Measurements from ENCODE around the gene RAPGEF6.
"Not testable (repeated sequence)": the region's sequence is repeated elsewhere in the genome, so short reads cannot be mapped to it uniquely, and the experiment has no call there.

The RAPGEF6 gene

GRCh38 chr5:131417240-131417869 is 217.7 kb downstream of the RAPGEF6 start:
- peak; percentile 75 for DNase-seq

- no peak for DNase-seq
Observed at GRCh38 chr5:131416729-131417128, 218.3 kb downstream of the RAPGEF6 start.

DNA sequence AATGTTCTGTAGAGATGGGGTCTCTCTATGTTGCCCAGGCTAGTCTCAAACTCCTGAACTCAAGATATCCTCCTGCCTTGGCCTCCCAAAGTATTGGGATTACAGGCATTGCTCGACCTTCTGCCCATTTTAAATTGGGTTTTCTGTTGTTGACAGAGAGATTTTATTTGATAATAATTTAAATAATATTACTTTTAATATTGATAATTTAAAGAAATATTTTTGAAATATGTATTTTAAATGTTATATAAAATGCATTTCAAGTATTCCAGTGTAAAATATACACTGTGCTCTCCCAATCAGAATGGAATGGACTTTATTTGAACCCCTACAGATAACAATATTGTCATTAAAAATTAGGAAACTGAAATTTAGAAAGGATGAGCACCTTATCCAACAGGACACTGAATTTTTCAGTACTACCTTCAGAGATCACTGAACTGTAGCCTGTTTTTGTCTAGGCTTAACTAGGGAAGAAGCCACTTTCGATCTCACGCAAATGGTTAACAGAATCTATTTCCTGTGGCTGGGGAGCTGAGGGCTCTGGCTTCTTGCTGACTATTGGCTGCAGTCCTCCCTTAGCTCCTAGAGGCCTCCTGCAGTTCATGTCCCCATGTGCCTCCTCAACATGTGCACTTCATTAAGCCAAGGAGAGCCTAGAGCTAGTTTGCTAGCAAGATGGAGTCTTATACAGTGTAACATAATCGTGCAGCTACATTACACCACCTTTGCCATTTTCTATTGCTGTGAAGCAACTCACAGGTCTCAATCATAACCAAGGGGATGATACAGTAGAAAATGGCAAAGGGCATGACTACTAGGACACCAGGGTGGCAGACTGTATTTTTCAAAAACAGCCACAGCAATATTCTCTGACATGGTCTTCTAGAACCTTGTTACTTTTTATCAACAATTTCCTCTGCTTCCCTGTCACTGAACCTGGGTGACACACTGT is 221.1 kb downstream of the RAPGEF6 start:
- no peak for DNase-seq

GRCh38 chr5:131406975-131407638 is 227.9 kb downstream of the RAPGEF6 start:
- no peak for DNase-seq

DNA sequence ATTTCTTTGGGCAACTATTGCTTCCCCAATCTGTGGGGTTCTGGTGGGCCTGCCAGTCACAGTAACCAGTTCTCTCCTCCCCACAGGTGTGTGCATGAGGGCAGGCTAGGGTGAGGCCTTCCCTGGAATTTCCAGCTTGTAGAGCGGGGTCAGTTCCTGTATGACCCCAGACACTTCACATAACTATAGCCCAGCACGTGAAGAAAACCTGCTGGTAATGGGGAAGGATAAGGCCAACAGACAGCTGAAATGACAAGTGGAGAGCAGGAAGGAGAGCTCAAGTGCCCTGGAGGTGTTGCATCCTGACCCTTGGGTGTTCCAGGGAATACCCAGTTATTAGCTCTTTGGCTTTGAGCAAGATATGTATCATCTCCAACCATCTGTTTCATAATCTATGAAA is 229.0 kb downstream of the RAPGEF6 start:
- DNase-seq: no peak

- no peak for DNase-seq
Observed at GRCh38 chr5:131405674-131406073, 229.4 kb downstream of the RAPGEF6 start.

- DNase-seq: no peak
Observed at GRCh38 chr5:131400585-131400984, 234.4 kb downstream of the RAPGEF6 start.

GRCh38 chr5:131399007-131399406 is 236.0 kb downstream of the RAPGEF6 start:
- not testable (repeated sequence) for DNase-seq

DNA sequence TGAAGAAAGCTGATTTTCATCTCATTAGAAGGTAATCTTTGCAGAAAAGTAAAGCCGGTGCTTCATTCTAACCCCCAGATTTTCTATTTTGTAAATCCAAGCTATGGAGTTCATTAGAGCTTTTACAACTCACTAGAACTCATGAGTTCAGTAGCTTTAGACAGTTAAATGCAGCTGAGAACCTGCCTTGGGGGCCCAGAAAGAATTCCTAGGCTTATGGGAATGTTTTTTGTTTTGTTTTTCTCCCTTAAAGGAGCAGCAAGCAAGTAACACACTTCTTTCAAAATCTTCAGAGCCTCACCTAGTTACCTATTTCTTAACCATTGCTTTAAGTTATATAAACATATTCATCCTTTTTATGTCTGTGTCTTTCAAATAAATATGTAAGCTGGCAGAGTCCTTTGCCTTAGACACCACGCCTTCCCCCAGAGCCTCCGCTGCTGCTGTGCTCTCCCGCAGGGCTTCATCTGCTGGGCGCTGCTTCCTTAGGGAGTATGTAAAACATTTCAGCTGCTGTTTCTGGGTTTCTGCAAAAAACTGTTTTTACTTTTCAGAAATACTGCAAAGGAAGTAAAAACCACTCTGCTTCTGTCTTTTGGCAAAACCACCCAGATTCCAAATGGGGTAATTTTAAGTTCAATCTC is 238.3 kb downstream of the RAPGEF6 start:
- no peak for DNase-seq

GRCh38 chr5:131396015-131396414 is 239.0 kb downstream of the RAPGEF6 start:
- no peak for DNase-seq

DNA sequence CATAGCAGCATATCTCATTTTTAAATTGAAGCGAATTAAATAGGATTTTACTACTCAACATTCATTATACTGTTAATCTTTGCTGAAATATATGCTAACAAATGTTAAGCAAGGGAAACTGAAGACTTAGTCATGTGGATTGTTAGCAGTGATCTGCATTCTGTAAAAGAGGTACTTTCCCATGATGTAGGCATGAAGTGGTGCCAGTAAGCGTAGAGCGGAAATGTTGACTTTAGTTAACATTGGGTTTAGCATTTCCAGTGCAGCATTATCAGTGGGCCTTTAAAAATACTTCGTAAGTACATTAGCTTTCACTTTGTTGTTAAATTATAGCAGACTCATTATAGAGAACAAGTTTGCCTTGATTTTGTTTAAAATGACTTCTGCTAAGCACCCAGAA is 240.9 kb downstream of the RAPGEF6 start:
- DNase-seq: no peak

DNA sequence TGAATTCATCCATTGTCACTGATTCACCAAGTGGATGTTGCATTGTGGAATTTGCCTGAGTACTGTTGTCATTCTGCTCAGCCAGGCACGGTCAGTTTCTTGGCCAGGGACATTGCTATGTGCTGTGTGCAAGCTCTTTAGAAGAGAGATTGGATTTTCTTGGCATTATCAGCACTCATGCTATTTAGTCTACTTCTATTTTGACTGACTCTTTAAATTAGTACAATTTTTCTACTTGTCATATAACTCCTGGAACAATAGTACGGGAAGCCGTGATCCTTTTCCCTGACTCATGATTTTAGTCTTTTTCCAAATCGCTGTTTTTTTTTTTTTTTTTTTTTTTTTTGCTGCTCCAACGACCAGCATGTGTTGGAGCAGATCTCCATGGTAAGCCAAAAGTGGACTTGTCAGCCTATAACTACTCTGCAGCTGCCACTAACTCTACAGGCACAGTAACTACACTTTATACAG is 241.5 kb downstream of the RAPGEF6 start:
- no peak for DNase-seq

- no peak for DNase-seq
Observed at GRCh38 chr5:131392466-131393095, 242.4 kb downstream of the RAPGEF6 start.

- no peak for DNase-seq
Observed at GRCh38 chr5:131389869-131390265, 245.2 kb downstream of the RAPGEF6 start.

DNA sequence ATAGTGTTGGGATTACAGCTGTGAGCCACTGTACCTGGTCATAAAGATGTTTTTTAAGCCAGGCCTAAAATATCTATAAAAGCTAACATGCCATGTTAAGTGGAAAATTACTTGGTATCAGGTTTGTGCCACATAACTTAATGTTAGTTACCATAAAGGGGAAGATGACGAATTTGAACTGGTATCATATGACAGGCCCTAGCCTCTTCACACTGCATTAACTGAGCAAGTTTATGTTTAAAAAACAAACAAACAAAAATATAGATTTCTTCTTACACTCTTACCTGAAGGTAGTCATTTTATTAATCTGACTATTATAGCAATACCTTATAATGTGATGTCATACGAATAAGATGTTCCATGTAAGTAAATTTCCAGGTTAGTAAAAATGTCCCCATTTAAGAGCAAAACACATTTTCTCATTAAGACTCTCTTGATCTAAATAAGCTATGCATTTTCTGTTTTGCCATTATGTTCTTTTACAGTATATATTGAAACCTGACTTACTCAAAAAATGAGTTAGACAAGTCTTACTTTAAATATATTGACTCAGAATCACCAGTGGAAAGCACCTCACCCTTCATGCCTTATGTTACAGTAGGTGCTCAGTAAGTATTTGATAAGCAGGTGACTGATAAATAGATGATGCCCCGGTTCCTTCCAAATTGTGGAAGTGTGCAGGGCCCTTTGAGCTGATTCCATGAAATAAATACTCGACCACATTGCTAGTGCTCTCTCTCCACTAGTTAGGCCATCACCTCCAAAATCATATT is 245.7 kb downstream of the RAPGEF6 start:
- no peak for DNase-seq

- DNase-seq: no peak
Observed at GRCh38 chr5:131387255-131387654, 247.8 kb downstream of the RAPGEF6 start.

DNA sequence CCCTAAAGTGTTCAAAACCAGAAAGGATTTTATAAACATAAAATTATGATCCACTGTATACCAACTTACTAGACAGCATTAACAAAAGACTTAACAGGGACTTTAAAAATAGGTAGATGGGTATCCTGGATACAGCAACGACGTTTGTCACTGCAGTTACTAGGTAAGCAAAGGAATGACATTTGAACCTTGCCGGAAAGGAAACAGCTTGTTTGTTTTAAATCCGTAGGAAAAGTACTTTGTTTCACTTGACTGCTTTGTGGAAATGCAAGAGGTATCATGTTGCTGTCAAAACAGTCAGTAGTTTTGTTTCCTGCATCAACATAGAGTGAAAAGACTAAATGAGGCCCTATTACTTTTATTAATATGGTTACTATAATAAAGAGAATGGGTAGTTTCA is 248.2 kb downstream of the RAPGEF6 start:
- no peak for DNase-seq

GRCh38 chr5:131386124-131386523 is 248.9 kb downstream of the RAPGEF6 start:
- no peak for DNase-seq

- DNase-seq: no peak
Observed at GRCh38 chr5:131384616-131385214, 250.3 kb downstream of the RAPGEF6 start.

GRCh38 chr5:131384173-131384572 is 250.9 kb downstream of the RAPGEF6 start:
- DNase-seq: no peak
